ENCODE results near the gene TEX52. TPM values are rescaled to one million over a fixed set of nuclear protein-coding genes. Genes with fewer than 3 reads are reported as not detected.

The TEX52 gene
- total RNA-seq, 2 donors from 2014 or later, result 0.22 to 0.29 TPM

- H3K27ac ChIP-seq (ENCODE audit: low read depth, low read length), result no peak overlapping the region
- H3K27me3 ChIP-seq (ENCODE audit: control insufficient read depth, insufficient read depth, low read length, poor library complexity, severe bottlenecking), result no peaks in the 10 kb centered on the region
- Mint-ChIP-seq H3K4me1 (peaks cover 13% of the 10 kb centered on the region), H3K27me3 (ENCODE audit: insufficient read depth) (no peaks in the 10 kb centered on the region), H3K27ac (peak overlapping the region; percentile 75), H3K9me3 (no peaks in the 10 kb centered on the region), H3K36me3 (ENCODE audit: low read depth) (peaks cover 19% of the 10 kb centered on the region), H3K4me3 (no peak overlapping the region)
- no peak overlapping the region for H3K9ac ChIP-seq (ENCODE audit: extremely low read depth, low read length, poor library complexity, severe bottlenecking)
- no peak overlapping the region for H3K4me3 ChIP-seq (ENCODE audit: low read length)
- 92 to 98% methylated on average over 5 to 8 of the region's 8 CpGs for WGBS, 2 experiments (ENCODE audit: insufficient coverage in 1 of 2, insufficient read length in 1 of 2)
- DNase-seq, result no peak
- no peaks in the 10 kb centered on the region for H3K36me3 ChIP-seq (ENCODE audit: control insufficient read depth, insufficient read depth, low read length)
- no peaks in the 10 kb centered on the region for H3K4me1 ChIP-seq (ENCODE audit: control insufficient read depth, insufficient read depth, low read length)
- no peak for TF ChIP-seq CTCF (conservative IDR thresholded peaks at IDR 0.05)
- no peaks in the 10 kb centered on the region for H3K9me3 ChIP-seq (ENCODE audit: control insufficient read depth, low read length)
Observed at GRCh38 chr12:2900642-2901041, 43.8 kb upstream of the TEX52 start.

GRCh38 chr12:2897418-2897817 is 40.6 kb upstream of the TEX52 start:
- Mint-ChIP-seq H3K4me1 (peaks cover 22% of the 10 kb centered on the region), H3K27me3 (ENCODE audit: insufficient read depth) (no peaks in the 10 kb centered on the region), H3K9me3 (no peaks in the 10 kb centered on the region), H3K4me3 (no peak overlapping the region), H3K27ac (no peak overlapping the region), H3K36me3 (ENCODE audit: low read depth) (peaks cover 22% of the 10 kb centered on the region)
- Histone ChIP-seq H3K9me3 (ENCODE audit: control insufficient read depth, low read length) (no peaks in the 10 kb centered on the region), H3K9ac (ENCODE audit: extremely low read depth, low read length, poor library complexity, severe bottlenecking) (no peak overlapping the region), H3K4me3 (ENCODE audit: low read length) (no peak overlapping the region), H3K27me3 (ENCODE audit: control insufficient read depth, insufficient read depth, low read length, poor library complexity, severe bottlenecking) (no peaks in the 10 kb centered on the region), H3K36me3 (ENCODE audit: control insufficient read depth, insufficient read depth, low read length) (no peaks in the 10 kb centered on the region), H3K27ac (ENCODE audit: low read depth, low read length) (no peak overlapping the region), H3K4me1 (ENCODE audit: control insufficient read depth, insufficient read depth, low read length) (no peaks in the 10 kb centered on the region)
- no peak for TF ChIP-seq CTCF (conservative IDR thresholded peaks at IDR 0.05)
- WGBS, 2 experiments (ENCODE audit: insufficient coverage in 1 of 2, insufficient read length in 1 of 2), result 96 to 100% methylated on average over 3 to 5 of the region's 5 CpGs
- DNase-seq, result no peak

- no peak for TF ChIP-seq CTCF (conservative IDR thresholded peaks at IDR 0.05)
- Histone ChIP-seq H3K36me3 (ENCODE audit: control insufficient read depth, insufficient read depth, low read length) (no peaks in the 10 kb centered on the region), H3K4me3 (ENCODE audit: low read length) (no peak overlapping the region), H3K9ac (ENCODE audit: extremely low read depth, low read length, poor library complexity, severe bottlenecking) (no peak overlapping the region), H3K4me1 (ENCODE audit: control insufficient read depth, insufficient read depth, low read length) (no peaks in the 10 kb centered on the region), H3K27ac (ENCODE audit: low read depth, low read length) (no peak overlapping the region), H3K9me3 (ENCODE audit: control insufficient read depth, low read length) (no peaks in the 10 kb centered on the region), H3K27me3 (ENCODE audit: control insufficient read depth, insufficient read depth, low read length, poor library complexity, severe bottlenecking) (no peaks in the 10 kb centered on the region)
- no peak overlapping the region for H3K27ac Mint-ChIP-seq
- no peaks in the 10 kb centered on the region for H3K27me3 Mint-ChIP-seq (ENCODE audit: insufficient read depth)
- peaks cover 22% of the 10 kb centered on the region for H3K4me1 Mint-ChIP-seq
- peaks cover 22% of the 10 kb centered on the region for H3K36me3 Mint-ChIP-seq (ENCODE audit: low read depth)
- WGBS, 2 experiments (ENCODE audit: insufficient coverage in 1 of 2, insufficient read length in 1 of 2), result 80 to 100% methylated on average over 1 to 2 of the region's 2 CpGs
- H3K9me3 Mint-ChIP-seq, result no peaks in the 10 kb centered on the region
- no peak overlapping the region for H3K4me3 Mint-ChIP-seq
- no peak for DNase-seq
Observed at GRCh38 chr12:2895511-2895910, 38.7 kb upstream of the TEX52 start.

Measured in endodermal cell (in vitro differentiated cells).